ENCODE measurements around the gene DNHD1.
"Not testable (repeated sequence)": the region's sequence is repeated elsewhere in the genome, so short reads cannot be mapped to it uniquely, and the experiment has no call there.

Gene DNHD1

GRCh38 chr11:6480299-6480914, 16.7 kb upstream of the DNHD1 start:
- DNase-seq (ENCODE audit: low spot score): no peak

- DNase-seq (ENCODE audit: low spot score): peak; percentile 94
Measured at GRCh38 chr11:6481012-6481923, 15.8 kb upstream of the DNHD1 start, which contains the start of the genes ARFIP2 and TIMM10B. TSS of gene ARFIP2 (minus strand) at chr11:6481331. CDS start at chr11:6480421, 910 bp downstream. TSS of gene TIMM10B (plus strand) at chr11:6481501. CDS start at chr11:6481517, 16 bp downstream.

GRCh38 chr11:6481924-6482275, 15.2 kb upstream of the DNHD1 start:
- DNase-seq (ENCODE audit: low spot score): no peak

- DNase-seq (ENCODE audit: low spot score): no peak
Measured at GRCh38 chr11:6482441-6482840, 14.6 kb upstream of the DNHD1 start.

- no peak for DNase-seq (ENCODE audit: low spot score)
Measured at GRCh38 chr11:6483015-6483414, 14.1 kb upstream of the DNHD1 start.

GRCh38 chr11:6485661-6486060, 11.4 kb upstream of the DNHD1 start:
- no peak for DNase-seq (ENCODE audit: low spot score)

- DNase-seq (ENCODE audit: low spot score): no peak
Measured at GRCh38 chr11:6486256-6486655, 10.8 kb upstream of the DNHD1 start.

- DNase-seq (ENCODE audit: low spot score): no peak
Measured at GRCh38 chr11:6486938-6487337, 10.1 kb upstream of the DNHD1 start.

GRCh38 chr11:6488342-6488741, 8.7 kb upstream of the DNHD1 start:
- no peak for DNase-seq (ENCODE audit: low spot score)

- DNase-seq (ENCODE audit: low spot score): no peak
Measured at GRCh38 chr11:6488821-6489220, 8.3 kb upstream of the DNHD1 start.

- no peak for DNase-seq (ENCODE audit: low spot score)
Measured at GRCh38 chr11:6489306-6489705, 7.8 kb upstream of the DNHD1 start.

- no peak for DNase-seq (ENCODE audit: low spot score)
Measured at GRCh38 chr11:6498121-6498520, 1.0 kb downstream of the DNHD1 start.

- no peak for DNase-seq (ENCODE audit: low spot score)
Measured at GRCh38 chr11:6498544-6498943, 1.5 kb downstream of the DNHD1 start.

- DNase-seq (ENCODE audit: low spot score): no peak
Measured at GRCh38 chr11:6502382-6502781, 5.3 kb downstream of the DNHD1 start.

- DNase-seq (ENCODE audit: low spot score): no peak
Measured at GRCh38 chr11:6504166-6504565, 7.1 kb downstream of the DNHD1 start.

- DNase-seq (ENCODE audit: low spot score): peak; percentile 28
Measured at GRCh38 chr11:6505577-6506240, 8.6 kb downstream of the DNHD1 start.

- no peak for DNase-seq (ENCODE audit: low spot score)
Measured at GRCh38 chr11:6516865-6517264, 19.8 kb downstream of the DNHD1 start.

- no peak for DNase-seq (ENCODE audit: low spot score)
Measured at GRCh38 chr11:6520265-6520664, 23.2 kb downstream of the DNHD1 start.

GRCh38 chr11:6521946-6522345, 24.9 kb downstream of the DNHD1 start:
- DNase-seq (ENCODE audit: low spot score): not testable (repeated sequence)

GRCh38 chr11:6523253-6523652, 26.2 kb downstream of the DNHD1 start:
- no peak for DNase-seq (ENCODE audit: low spot score)

- no peak for DNase-seq (ENCODE audit: low spot score)
Measured at GRCh38 chr11:6526411-6527135, 29.5 kb downstream of the DNHD1 start.

GRCh38 chr11:6529266-6529665, 32.2 kb downstream of the DNHD1 start:
- DNase-seq (ENCODE audit: low spot score): no peak
